ENCODE data around the gene VPS37B.
"Not testable (repeated sequence)": the region's sequence is repeated elsewhere in the genome, so short reads cannot be mapped to it uniquely, and the experiment has no call there.

Gene VPS37B

DNA sequence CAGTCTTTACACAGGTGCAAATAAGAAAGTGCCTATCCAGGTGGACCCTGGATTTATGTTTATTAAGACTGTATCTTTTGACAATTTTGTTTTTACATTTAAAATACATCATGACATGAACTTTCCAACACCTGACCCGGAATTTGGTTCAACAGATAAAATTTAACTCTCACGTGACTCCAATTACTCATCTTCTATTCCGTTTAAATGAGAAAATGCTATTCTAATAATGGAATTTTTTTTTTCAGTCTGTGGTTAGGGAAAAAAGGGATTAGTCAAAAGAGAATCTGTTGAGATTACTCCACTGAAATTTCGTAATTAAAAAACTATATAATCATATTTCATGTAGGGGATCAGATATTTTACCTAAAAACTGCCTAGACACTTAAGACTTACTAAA lies 11.1 kb downstream of the VPS37B start:
- no peak for DNase-seq (ENCODE audit: low read depth in 1 of 2, low spot score in 1 of 2)

DNA sequence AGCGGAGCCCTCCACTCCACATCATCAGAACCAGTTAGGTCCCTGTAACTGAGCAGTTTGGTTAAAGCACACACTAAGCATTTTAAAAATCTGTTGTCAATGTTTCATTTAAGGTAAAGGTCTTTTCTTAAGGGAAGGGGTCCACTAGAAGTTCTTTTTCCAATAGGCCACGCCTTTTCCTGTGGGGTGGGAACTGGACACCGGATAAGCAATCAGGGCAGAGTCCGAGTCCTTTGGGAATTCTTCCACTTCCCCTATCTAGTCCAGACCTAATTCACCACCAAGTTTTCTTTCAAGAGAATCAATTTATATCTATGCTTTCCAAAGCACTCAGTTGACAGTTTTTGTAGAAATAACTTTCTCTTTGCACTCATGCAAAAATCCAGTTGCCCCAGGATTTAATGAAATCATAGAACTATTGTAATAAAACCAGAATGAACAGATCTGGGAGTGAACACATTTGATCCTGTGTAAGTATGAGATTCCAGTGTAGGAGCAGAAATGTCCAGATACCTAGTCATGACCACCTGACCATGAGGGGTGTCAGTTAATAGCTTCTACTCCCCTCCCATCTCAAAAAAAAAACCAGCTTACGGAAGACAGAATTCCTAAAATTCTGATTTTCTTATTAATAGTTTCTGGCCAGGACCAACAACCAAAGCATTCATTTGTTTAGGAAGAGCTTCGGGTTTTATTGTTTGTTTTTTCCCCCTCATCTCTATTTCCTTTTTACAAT lies 11.7 kb downstream of the VPS37B start:
- DNase-seq (ENCODE audit: low read depth in 1 of 2, low spot score in 1 of 2), result no peak

DNA sequence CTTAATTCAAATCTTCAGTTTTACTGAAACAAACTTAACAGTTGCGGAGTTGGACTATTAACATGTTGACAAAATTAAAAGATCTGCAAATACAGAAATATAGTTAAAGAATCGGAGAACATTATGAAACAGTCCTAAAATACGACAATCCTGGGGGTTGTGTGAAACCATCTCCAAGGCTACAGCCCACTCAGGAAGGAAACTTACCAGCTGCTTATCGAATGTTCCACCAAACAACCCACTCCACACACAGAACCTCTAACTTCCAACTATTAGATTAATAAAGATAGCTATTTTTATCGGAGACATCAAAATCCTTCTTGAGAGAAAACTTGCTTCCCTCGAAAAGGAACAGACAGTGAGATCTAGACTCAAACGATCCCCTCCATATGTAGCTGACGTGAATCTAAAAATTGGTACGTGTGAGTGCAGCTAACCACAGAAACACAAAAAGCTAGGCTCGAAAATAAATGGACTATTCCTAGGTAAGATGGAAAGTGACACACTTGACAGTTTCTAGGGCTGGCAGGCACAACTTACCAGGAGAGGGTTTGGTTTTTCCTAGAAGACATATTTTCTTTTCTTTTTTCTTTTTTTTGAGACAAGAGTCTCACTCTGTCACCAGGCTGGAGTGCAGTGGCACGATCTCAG lies 12.9 kb downstream of the VPS37B start:
- no peak for DNase-seq (ENCODE audit: low read depth in 1 of 2, low spot score in 1 of 2)

DNA sequence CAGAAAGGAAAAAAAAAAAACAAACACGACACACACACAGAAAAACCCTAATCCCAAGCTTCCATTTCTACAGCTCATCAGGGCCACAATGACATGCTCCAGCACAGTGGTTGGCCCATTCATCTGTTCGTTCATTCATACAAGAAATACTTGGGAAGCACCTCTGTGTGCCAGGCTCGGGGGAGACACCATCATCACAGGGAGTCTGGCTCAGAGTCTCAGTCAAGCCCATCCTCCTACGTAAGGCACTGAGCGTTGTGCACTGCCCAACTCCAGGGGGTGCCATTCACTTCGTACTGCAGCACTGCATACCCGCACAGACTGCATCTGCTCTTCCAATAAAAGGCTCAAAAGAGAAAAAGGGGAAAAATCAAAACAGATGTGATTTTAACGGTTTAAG lies 15.3 kb downstream of the VPS37B start:
- no peak for DNase-seq (ENCODE audit: low read depth in 1 of 2, low spot score in 1 of 2)

DNA sequence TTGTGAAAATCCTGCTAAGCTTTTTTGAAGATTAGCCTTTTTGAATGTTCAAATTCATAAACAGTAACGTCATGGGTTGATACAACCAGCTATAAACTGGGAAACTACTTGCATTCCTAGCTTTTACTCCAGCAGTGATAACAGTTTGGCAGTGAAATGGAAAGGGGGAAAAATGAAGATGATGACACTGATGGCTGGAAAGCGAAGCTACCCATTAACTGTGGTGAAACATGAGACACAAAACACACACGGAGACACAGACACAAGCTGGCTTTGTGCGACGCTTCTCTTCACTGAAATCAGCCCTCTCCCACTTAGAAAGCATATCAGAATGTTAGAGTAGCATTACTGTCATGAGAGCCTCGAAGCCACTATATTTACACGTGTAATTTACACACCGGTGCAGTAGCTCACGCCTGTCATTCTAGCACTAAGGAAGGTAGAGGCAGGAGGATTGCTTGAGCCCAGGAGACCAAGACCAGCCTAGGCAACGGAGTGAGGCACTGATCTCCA lies 15.7 kb downstream of the VPS37B start:
- no peak for DNase-seq (ENCODE audit: low read depth in 1 of 2, low spot score in 1 of 2)

DNA sequence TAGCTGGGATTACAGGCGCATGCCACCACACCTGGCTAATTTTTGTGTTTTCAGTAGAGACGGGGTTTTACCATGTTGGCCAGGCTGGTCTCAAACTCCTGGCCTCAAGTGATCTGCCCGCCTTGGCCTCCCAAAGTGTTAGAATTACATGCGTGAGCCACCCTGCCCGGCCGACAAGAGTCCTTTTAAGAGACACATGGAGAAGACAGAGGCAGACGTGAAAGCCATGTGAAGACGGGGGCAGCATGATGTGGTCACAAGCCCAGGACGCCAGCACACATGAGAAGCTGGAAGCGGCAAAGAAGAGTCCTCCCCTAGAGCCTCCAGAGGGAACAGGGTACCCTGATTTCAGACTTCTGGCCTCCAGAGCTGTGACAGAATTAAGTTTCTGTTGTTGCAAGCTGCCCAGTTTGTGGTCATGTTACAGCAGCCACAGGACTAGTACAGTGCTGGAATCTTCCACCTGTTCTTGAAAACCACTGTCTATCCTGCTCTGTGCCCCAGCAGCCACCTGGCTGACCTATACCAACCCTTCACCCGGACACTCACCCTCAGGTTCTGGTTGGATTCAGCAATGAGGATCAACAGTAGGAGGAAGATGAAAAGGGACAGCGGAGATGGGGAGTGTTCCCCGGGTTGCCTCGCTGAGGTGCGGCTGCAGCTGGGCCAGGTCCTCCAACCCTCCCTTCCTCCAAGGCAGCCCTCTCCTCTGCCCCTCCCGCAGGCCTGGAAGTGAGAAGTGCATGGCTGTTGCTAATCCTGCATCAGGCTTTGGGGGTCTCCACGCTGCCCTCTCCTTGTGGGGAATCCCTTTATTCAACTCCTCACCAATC lies 16.9 kb downstream of the VPS37B start:
- no peak for DNase-seq (ENCODE audit: low read depth in 1 of 2, low spot score in 1 of 2)

DNA sequence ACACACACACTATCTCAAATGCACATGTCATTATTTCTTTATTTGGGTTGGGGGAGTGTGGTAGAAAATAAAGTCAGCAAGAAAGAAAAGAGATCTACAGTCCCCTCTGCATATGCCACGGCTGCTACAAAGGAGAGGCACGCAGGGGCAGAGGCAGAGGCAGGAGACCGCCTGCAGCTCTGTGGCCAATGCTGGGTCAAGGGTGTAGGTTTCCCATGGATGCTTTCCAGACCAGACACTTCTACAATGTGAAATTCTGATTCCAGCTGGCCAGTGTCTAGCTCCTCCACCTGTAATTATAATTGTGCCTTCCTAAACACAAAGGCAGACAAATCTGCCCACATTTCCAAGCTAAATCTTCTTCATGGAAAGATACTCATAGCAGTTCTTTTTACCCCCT lies 19.2 kb downstream of the VPS37B start:
- DNase-seq (ENCODE audit: low read depth in 1 of 2, low spot score in 1 of 2), result no peak

DNA sequence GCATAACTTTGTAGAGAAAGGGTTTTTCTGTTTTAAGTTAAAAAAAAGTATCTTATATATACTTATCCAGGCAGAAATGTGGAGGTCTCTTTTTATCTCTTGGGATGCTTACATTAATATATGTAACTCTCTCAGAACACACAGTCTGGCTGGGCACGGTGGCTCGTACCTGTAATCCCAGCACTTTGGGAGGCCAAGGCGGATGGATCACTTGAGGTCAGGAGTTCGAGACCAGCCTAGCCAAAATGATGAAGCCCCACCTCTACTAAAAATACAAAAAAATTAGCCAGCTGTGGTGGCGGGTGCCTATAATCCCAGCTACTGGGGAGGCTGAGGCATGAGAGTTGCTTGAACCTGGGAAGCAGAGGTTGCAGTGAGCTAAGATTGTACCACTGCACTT lies 19.6 kb downstream of the VPS37B start:
- DNase-seq (ENCODE audit: low read depth in 1 of 2, low spot score in 1 of 2), result not testable (repeated sequence)

DNA sequence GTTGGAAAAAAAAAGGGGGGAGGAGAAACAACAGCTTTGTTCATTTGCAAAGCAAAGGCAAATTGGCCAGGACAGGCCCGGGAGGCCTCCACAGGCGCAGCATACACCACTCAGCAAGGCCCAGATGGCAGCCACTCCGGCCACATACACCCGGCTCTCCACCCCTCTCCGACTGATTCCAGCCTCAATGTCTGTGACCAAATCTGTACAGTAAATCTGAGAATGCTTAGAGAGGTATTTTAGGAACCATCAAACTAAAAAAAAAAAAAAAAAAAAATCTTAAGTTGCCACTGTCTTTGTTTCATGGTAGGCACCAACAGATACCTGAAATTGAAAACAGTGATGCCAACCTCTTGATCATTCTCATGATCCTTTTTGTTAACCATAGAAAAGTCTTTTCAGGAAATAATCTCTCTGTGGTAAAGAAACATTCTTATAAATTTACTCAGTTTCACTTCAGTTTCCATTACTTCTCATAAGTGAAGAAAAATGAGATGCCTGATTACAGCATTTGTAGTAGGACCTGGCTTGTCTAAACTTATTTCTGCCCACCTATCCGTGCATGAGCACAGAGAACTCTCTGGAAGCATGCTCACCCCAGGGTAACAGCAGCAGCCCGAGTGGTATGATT lies 20.2 kb downstream of the VPS37B start:
- no peak for DNase-seq (ENCODE audit: low read depth in 1 of 2, low spot score in 1 of 2)

DNA sequence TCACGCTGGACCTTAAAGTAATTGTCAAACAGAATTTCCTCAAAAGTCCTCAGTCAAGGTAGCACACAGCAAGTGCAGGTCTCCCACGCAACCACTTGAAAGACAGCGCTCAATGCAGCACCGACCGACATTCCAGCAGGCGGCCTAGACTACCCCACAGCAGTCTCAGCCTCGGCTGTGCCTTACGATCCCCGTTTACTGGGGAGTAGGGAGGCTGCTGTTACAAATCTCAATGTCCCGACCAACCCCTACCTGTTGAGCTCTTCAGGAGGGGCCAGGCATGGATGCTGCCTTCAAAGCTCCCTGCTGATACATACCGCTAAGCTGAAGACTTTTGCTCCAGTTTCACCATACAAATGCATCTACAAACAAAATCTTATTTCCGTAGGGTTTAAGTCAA lies 21.8 kb downstream of the VPS37B start:
- no peak for DNase-seq (ENCODE audit: low read depth in 1 of 2, low spot score in 1 of 2)

DNA sequence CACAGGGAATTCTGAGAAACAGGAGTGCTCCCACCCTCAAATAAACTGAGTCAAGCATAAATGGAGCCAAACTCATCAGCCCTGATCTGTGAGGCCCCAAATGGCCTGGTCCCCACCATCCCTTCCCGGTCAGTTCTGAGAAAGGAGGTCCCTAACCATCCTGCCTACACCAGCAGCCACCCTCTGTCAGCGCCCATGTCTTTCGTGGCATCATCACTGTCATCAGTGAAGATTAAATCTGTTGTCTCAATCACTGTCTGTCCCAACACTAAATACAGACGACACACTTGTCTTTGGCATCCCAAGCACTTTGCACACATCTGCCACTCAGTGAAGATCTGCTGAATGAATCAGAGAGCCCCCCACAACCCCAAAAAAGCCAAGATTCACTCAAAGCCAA lies 22.4 kb downstream of the VPS37B start:
- no peak for DNase-seq (ENCODE audit: low read depth in 1 of 2, low spot score in 1 of 2)

DNA sequence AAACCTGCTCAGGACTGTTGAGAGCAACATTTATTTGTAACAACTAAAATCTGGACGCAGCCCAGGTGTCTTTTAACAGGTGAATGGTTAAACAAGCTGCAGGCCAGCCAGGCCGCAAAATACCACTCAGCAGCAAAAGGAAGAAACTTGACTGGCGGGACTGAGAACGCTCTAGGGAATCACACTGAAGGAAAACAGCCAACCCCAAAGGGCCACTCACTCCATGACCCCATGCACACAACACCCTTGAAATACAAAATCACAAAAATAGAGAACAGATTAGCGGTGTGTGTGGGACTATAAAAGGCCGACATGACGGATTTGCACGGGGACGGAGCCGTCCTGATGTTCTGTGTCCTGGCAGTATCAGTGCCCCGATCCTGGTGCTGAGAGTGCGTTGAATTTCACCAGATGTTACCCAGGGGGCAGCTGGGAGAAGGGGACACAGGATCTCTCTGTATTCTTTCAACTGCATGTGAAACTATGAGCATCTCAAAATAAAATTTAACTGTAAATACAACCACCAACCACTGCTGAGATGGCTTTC lies 23.0 kb downstream of the VPS37B start:
- no peak for DNase-seq (ENCODE audit: low read depth in 1 of 2, low spot score in 1 of 2)

DNA sequence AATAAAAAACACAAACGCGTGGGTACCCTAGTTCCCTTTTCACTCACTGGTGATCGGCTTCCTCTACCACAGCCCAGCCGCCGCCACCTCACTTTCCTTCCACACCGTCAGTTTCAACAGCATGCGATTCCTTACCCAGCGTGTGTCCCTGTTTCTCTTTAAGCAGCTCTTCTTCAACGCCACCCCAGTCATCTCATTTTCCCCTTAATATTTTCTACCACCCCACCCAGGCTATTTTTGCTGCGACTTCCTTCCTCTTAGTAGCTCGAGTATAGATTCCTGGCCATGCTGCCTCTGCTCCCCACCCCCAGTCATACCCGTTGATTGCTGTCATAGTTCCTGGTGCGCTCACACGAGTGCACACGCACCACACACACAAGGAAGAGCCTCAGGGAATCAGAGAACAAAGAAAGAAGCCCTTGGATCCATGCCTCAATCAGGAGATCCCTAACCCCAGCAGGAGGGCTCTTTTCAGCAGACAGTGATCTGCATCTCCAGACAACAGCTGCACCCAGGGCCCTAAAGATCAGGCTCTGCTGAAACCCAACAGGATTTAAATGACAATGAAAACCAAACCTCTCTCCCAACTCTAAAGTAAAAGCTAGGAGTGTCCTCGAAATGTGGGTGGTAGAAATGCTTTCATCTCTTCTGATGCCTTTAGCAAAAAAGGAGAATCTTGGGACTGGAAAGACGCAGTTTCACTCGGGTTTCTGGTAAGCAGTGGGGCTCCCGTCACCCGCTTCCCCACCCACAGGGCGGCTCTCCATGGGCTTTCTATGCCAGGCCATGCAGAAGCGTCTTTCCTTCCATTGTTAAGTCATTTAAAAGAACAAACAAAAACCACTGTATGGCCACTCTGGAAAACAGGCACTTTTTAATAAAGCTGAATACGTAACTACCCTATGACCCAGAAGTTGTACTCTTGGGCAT lies 23.8 kb downstream of the VPS37B start:
- peak in 1 of 2 donors; percentile 34 for DNase-seq (ENCODE audit: low read depth in 1 of 2, low spot score in 1 of 2)

DNA sequence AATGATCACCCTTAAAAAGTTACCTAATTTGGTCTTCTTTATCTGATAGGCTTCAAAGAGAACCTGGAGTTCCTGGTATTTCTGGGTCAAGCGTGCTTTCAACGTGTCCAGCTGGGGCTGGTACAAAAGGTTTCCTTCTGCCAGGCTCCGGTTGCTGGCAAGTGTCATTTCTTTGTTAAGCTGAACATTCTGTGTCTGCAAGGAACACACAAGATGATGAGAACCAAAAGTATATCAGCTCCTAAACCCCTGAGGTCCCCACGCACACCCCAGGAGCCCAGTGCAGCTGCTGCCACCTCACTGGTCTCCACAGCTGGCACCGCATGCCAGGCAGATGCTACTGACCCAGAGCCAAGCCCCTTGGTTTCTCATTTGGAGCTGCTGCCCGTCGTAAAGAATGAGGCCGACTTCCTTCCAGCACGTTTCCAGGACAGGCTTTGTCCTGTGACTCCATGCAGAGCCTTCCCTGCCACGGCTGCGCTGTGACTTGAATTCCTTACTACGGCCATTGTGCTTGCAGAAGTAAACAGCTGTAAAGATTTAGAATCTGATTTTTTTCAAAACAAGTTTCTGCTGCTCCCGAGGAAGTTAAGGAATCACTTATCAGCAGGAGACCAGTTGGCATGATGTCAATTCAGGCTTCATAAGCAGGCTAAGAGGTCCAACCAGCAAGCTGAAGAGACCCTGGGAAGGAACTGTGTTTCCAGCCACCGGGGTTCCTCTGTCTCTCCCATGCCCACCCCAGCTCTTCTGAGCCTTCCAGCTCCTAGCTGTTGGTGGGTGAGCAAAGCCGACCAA lies 24.9 kb downstream of the VPS37B start:
- no peak for DNase-seq (ENCODE audit: low read depth in 1 of 2, low spot score in 1 of 2)

DNA sequence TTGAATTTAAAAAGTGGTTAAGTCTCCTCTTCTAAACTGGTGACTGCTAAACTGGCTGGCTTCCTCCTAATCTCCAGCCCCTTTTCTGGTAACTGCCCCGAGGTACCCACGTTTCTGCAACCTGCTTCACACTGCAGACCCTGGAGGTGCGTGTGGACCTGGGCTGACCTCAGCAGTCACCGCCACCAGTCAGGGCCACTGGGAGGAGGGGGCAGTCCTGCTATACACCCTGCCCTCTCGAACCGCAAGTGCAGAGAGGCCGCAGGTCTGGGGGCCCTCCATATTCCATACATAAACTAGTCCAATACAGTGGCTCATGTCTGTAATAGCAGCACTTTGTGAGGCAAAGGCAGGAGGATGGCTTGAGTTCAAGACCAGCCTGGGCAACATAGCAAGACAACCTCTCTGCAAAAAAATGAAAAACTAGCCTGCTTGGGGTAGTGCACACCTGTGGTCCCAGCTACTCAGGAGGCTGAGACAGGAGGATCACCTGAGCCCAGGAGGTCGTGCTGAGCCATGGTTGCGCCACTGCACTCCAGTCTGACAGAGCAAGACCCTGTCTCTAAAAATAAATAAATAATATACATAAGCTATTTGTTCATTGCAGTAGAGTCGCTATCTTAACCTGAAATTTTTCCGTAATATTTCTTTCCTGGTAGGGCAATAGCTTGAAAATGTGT lies 25.6 kb downstream of the VPS37B start:
- DNase-seq (ENCODE audit: low read depth in 1 of 2, low spot score in 1 of 2), result no peak

DNA sequence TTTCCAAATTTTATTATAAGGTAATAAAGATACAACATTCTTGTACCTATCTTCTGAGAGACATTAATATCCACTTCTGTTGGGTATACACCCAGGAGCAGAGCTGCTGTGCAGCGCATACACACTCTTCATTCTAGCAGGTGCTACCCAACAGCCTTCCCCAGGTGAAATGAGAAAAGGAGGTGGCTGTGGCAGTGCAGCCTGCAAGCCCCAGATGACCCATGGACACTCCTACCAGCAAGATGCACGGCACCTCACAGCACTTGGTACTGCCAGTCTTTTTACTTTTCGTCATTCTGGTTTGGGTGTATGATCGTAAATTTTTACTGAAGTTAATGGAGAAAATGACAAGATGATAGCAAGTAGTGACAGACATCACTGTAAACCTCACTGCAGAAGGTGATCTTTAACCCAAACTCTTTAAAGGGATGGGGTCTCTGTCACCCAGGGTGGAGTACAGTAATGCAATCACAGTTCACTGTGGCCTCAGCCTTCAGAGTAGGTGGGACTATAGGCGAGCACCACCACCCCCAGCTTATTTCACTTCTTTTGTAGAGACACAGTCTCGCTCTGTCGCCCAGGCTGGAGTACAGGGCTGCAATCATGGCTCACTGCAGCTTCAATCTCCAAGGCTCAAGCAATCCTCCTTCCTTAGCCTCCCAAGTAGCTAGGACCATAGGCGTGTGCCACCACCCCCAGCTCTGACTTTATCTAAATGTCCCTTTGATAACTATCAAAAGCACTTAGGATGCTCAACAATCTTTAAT lies 26.5 kb downstream of the VPS37B start:
- no peak for DNase-seq (ENCODE audit: low read depth in 1 of 2, low spot score in 1 of 2)

DNA sequence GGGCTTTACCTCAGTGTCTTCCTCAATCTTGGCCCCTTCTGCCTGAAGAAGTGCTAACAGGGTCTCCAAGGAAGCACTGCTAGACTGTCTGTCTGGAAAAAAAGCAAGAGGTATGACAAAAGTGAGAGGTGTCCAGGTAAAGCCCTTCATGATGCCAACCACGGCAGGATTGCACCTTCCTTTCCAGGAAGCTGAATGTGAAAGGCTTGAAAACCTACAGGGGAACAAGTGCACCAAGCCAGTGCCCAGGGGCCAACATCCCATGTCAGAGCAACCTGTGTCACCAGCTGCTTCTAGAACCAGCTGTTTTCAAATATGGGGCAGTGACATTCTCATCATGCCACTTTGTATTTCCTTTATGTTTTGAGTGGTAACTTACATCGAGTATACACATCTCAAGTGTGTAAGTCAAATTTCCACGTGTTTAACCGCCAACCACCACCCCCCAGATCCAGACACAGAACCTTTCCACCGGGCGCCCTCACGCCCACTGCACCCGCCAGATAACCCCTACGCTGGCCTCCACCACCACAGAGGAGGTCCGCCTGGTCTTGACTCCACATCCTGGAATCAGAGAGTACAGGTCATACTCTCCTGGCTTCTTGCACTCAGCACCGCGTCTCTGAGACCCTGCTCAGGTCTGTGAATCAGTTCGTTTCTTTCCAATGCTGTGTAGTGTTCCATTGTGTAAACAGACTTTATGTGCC lies 27.3 kb downstream of the VPS37B start:
- DNase-seq (ENCODE audit: low read depth in 1 of 2, low spot score in 1 of 2), result no peak
